NCI-H2029 treated with DMSO at 0.1 percent for 48 hours (cell line): ENCODE results near the gene ZNF662.
"Not testable (repeated sequence)": the region's sequence is repeated elsewhere in the genome, so short reads cannot be mapped to it uniquely, and the experiment has no call there.

Source experiments
- DNase-seq: peaks from one replicate; lab custom pipeline; 2025; lab: John Stamatoyannopoulos, UW

ZNF662 gene

GRCh38 chr3:42906070-42906847 is at the start of gene ZNF662:
Gene ZNF662 (plus strand): TSS chr3:42906142. CDS start chr3:42908115, 1,973 bp downstream.
- DNase-seq: no peak

GRCh38 chr3:42856544-42856943 is 49.4 kb upstream of the ZNF662 start:
- no peak for DNase-seq

- no peak for DNase-seq
Measured at GRCh38 chr3:42864321-42864950, 41.5 kb upstream of the ZNF662 start.

GRCh38 chr3:42865256-42865655 is 40.7 kb upstream of the ZNF662 start:
- DNase-seq: peak; percentile 59

- no peak for DNase-seq
Measured at GRCh38 chr3:42867138-42867537, 38.8 kb upstream of the ZNF662 start.

GRCh38 chr3:42868841-42869240 is 37.1 kb upstream of the ZNF662 start:
- DNase-seq: no peak

GRCh38 chr3:42871592-42872196 is 34.2 kb upstream of the ZNF662 start:
- DNase-seq: peak; percentile 57

- no peak for DNase-seq
Measured at GRCh38 chr3:42872718-42873117, 33.2 kb upstream of the ZNF662 start.

GRCh38 chr3:42873221-42873982 is 32.5 kb upstream of the ZNF662 start:
- DNase-seq: no peak

- DNase-seq: no peak
Measured at GRCh38 chr3:42874749-42875148, 31.2 kb upstream of the ZNF662 start.

- no peak for DNase-seq
Measured at GRCh38 chr3:42875325-42876151, 30.4 kb upstream of the ZNF662 start, which contains the start of gene CYP8B1. Gene CYP8B1 (minus strand): TSS chr3:42875879. CDS start chr3:42875816, 63 bp downstream.

- no peak for DNase-seq
Measured at GRCh38 chr3:42876401-42876800, 29.5 kb upstream of the ZNF662 start.

- no peak for DNase-seq
Measured at GRCh38 chr3:42876940-42877720, 28.8 kb upstream of the ZNF662 start.

- DNase-seq: no peak
Measured at GRCh38 chr3:42877881-42878280, 28.1 kb upstream of the ZNF662 start.

- DNase-seq: no peak
Measured at GRCh38 chr3:42880183-42880582, 25.8 kb upstream of the ZNF662 start.

GRCh38 chr3:42880601-42881451 is 25.1 kb upstream of the ZNF662 start:
- peak; percentile 75 for DNase-seq

- not testable (repeated sequence) for DNase-seq
Measured at GRCh38 chr3:42883251-42883930, 22.6 kb upstream of the ZNF662 start.

- DNase-seq: no peak
Measured at GRCh38 chr3:42884324-42884723, 21.6 kb upstream of the ZNF662 start.

- DNase-seq: no peak
Measured at GRCh38 chr3:42886294-42886822, 19.6 kb upstream of the ZNF662 start.
